HG02678 (cell line): ENCODE data around the gene STK36.

Source experiments
- ATAC-seq: cut with Tn5 transposase; IDR thresholded peaks from one replicate; pipeline ENCODE4 v1.9.1; 2021; ENCODE audit warnings: mild to moderate bottlenecking, moderate library complexity; ENCODE audit not compliant: unreplicated experiment

The STK36 gene

DNA sequence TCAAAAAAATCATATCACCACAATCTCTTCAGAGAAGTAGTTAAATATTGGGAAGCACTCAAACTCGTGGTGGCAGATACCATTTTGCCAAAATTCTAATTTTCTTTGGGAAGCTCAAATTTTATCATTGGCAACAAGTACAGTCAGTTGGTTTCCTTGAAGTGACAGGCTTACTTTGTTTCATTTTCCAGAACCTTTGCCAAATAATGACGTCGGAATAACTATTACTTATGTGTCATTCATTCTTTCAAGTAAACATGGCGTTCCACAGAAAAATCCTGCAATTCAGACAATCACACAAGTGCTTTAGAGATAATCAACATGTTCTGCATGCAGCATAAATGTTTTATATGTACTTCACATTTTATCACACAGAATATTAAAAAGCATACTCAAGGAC lies 44.2 kb downstream of the STK36 start:
- no peak for ATAC-seq

DNA sequence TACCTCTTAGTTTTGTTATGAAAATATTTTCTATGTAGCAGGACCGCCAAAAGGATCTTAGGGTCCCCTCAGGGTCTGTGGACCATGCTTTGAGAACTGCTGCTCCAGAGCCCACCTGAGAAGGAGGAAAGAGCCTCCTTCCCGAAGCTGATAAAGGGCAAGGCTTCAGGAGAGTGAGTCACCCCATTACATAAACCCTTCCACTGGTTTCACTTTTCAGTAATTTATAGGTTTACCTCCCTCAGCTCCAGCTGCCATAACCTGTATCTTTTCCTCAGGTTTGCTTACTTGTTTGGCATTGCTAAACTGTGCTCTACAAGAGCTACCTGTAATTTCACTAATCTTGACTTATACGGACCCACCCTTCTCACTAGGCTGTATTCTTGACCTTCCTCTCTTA lies 45.4 kb downstream of the STK36 start:
- ATAC-seq: no peak

DNA sequence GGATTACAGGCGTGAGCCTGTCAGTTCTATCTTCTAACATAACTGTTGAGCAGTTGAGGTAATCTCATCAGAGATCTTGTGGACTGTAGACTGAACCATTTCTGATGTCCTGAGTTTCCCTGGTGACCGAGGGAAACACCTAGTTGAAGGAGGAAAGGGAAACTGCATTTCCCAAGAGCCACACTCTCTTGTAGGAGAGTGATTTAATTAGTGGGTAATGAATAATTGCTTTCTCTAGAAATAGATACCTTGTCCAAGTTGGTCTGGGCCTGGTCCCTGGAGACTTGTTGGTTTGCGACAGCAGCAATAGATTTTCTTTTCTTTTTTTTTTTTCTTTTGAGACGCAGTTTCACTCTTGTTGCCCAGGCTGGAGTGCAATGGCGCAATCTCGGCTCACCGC lies 46.2 kb downstream of the STK36 start:
- no peak for ATAC-seq

DNA sequence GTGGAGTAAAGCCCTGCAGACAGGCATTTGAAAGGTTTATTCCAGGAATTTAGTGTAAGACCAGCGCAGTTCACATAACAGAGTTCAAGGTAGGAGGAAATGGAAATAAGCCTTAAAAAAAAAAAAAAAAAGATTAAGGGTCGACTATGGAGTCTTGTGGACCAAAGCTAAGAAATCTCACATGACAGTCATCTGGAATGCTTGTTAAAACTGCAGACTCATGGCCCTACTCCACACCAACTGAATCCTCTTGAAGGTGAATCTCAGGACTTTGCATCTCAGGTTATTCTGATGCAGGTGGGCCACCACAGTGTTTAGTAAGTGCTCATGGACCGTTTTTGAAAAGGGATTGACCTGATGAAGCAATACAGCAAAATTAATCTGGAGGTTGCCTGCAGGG lies 47.6 kb downstream of the STK36 start:
- ATAC-seq: no peak

DNA sequence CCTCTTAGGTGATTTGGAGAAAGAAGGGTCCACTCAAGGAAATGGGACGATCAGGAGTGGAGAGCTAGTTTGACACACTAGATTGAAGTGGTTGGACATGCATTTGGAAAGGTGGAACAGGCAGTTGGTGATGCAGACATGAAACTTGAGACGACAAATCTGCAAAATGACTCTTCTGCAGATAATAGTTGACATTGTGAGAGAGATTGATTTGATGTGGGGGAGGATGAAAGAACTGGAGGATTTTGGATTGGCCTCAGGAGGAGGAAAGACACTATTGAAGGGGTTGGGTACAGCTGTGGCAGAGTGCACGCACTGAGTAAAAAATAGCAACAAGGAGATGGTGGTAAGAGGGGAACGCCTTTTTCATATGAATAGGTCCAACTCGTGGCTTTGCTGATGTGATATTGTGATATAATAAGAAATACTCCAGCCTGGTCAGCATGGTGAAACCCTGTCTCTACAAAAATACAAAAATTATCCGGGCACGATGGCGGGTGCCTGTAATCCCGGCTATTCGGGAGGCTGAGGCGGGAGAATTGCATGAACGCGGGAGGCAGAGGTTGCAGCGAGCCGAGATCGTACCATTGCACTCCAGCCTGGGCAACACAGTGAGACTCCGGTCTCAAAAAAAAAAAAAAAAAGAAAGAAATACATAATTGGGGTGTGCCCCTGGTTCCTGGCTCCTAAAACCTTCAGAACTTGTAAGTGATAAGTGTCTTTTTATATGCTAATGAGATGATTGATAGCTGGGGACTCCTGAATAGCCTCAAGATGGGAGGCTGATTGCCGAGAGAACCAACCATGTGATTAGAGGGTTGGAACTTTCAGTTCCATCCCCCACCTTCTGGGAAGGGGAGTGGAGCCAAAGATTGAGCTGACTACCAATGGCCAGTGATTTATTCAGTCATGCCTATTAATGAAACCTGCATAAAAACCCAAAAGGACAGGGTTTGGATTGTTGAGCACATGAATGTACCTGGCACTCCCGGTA lies 48.5 kb downstream of the STK36 start:
- no peak for ATAC-seq

DNA sequence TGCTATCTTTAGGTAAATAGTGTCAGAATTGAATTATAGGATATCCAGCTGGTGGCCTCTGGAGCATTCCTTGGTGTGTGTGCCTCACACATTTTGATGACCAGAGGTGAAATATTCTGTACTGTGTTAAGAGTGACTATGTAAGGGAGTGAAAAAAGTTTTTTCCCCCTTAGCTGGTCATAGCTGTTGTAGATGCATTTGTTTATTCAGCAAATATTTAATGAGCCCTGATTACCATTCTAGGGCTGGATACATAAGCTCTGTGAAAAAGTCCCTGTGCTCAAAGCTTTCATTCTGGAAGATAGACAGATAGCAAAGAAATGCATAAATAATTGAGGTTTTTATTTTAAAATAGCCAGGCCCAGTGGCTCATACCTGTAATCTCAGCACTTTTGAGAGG lies 49.6 kb downstream of the STK36 start:
- no peak for ATAC-seq

DNA sequence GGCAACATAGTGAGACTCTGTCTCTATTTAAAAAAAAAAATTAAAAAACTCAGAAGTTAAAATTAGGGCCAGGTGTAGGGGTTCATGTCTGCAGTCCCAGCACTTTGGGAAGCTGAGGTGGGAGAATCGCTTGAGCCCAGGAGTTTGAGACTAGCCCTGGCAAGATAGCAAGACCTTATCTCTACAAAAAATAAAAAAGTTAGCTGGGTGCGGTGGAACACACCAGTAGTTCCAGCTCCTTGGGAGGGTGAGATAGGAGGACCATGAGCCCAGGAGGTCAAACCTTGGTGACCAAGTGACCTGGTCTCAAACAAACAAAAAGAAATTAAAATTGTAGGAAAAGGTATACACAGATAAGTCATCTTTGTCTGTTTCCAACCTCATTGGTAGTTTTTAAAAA lies 50.0 kb downstream of the STK36 start:
- ATAC-seq: no peak

DNA sequence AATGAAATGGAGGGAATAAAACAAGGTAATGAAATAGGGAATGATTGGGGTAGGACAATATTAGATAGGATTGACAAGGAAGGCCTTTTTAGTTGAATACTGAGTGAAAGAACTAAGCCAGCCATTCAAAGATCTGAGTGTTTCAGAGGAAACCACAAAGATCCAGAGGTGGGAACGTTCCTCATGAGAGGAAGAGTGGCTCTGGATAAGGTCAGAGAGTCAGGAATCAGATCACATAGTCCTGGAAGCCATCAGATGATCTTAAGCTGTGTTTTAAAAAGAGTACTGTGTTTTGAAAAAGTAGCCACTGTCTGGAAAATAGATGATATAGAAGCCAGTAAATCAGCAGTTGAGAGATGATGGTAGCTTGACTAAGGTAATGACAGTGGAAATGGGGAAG lies 50.5 kb downstream of the STK36 start:
- no peak for ATAC-seq

DNA sequence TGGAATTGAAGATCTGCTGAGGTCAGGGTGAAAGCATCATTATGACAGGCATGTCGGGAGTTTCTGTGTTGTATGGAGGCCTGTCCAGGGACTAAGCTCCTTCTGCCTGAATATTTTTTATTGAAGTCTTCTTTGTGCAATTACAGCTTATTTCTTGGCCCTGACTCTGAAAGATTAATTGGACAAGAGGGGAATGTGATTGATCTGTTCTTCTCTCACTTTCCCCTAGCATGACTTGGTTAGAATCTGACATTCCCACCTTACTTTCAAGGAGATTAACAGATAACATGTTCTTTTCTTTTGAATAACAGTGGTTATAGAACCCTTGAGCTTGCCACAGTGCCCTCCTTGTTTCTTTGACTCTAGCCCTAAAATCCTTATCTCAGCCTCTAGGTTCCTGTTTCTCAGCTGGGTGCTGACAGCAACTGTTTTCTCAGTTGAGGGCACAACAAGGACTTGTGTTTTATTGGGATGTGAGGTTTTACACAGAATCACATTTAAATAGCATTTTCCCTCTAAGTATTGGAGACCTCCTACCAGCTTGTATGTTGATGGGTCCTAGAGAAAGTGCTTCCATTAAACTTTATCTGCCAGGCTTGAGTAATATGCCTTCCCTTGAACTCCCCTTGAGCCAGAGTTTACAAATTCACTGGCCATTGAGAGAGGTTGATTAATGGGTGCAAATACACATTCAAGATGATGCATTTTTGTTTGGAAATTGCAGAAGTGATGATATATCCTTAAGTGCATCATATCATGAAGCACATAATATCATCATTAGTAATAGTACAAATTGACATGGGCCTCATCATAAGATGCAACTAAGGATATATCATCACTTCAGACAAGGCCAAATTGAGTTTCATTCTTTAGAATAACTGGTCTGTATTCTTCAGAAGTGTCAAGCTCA lies 51.2 kb downstream of the STK36 start:
- no peak for ATAC-seq

DNA sequence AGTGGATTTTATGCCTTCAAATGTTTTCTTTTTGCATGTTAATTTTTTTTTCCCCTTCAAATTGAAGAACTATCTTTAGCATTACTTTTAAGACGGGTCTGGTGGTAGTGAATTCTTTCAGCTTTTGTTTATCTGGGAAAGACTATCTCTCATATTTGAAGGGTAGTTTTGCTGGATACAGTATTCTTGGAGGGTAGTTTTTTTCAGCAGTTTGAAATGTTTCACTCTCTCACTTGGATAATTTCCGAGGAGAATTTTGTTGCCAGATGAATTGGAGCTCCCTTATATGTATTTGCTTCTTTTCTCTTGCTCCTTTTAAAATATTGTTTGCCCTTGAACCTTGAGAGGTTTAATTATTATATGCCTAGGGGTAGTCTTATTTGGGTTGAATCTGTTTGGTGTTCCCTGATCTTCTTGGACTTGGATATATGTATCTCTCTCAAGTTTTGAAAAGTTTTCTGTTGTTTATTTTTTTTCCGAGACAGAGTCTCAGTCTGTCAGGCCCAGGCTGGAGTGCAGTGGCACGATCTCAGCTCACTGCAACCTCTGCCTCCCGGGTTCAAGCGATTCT lies 54.2 kb downstream of the STK36 start:
- ATAC-seq: no peak

DNA sequence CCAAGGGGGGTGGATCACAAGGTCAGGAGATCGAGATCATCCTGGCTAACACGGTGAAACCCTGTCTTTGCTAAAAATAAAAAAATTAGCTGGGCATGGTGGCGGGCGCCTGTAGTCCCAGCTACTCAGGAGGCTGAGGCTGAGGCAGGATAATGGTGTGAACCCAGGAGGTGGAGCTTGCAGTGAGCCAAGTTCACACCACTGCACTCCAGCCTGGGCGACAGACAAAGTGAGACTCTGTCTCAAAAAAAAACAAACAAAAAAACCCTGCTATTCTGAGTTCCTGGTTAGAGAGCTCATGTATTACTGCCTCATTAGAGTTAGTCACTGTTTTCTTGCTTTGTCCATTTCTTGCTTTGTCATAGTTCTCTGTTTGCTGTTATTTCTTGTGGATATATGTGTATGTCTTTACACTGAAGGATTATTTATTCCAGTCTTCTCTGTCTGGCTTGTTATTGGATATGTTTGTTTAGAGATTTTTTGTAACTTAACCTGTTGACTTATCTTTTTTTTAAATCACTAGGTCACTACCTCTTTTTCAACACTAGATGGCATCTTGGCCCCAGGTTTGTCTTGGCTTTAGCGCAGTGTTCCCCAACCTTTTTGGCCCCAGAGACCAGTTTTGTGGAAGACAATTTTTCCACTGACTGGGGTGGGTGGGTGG lies 55.7 kb downstream of the STK36 start:
- no peak for ATAC-seq

DNA sequence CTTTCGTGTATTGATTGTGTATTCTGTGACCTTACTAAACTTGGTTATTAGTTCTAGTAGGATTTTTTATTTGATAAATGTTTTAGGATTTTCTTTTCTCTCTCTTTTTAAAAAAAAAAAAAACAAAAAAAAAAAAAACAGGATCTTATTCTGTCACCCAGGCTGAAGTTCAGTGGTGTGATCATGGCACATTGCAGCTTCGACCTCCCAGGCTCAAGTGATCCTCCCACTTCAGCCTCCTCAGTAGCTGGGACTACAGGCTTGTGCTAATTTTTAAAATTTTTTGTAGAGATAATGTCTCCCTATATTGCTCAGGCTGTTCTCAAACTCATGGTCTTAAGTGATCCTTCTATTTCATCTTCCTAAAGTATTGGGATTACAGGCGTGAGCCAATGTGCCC lies 57.8 kb downstream of the STK36 start:
- no peak for ATAC-seq

DNA sequence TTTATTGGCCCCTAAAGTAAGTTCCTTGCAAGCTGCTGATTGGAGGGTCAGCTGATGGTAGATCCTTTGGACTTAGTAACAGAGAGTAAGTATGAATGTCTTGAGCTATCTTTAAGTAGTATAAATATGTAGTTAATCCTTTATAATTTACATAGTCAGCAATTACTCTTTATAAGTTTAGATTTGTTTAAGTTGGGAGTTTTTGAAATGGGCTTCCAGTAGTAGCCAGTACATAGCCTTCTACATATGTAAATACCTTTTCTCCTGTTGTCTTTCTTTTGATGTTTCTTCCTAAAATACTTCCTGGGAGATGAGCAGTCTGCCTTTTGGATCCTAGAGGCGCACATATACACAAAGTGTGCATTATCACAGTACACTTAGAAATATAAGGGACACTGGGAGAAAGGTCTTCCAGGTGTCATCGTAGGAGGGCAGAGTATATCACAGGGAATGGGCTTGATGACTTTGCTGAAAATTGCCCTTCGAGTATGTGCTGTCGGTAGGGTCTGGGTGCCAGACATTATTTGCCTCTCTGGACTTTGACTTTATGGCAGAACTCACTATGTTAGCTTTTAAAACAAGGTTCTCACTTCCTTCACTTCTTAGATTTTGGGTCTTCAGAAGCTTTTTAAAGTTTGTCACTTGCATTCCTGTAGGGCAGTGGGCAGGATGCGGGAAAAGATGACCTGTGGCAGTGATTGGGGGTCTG lies 60.3 kb downstream of the STK36 start:
- no peak for ATAC-seq

DNA sequence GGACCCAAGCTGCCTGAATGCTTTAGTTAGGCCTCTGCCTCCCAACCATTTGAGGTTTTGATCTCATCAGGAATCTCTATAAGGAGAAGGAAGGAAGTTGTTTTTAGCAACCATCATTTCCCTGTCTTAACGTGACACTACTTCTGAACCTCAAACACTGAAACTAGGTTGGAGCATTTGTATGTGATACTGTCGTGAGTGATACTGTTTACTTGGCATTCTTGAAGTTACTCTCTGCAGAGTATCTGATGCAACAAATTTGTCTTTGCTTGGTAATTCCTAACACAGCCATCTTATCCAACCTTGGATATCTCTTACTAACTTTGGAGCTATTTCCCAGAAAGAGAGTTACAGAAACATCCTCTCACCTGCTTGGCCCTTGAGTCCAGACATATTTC lies 60.9 kb downstream of the STK36 start:
- ATAC-seq: no peak

DNA sequence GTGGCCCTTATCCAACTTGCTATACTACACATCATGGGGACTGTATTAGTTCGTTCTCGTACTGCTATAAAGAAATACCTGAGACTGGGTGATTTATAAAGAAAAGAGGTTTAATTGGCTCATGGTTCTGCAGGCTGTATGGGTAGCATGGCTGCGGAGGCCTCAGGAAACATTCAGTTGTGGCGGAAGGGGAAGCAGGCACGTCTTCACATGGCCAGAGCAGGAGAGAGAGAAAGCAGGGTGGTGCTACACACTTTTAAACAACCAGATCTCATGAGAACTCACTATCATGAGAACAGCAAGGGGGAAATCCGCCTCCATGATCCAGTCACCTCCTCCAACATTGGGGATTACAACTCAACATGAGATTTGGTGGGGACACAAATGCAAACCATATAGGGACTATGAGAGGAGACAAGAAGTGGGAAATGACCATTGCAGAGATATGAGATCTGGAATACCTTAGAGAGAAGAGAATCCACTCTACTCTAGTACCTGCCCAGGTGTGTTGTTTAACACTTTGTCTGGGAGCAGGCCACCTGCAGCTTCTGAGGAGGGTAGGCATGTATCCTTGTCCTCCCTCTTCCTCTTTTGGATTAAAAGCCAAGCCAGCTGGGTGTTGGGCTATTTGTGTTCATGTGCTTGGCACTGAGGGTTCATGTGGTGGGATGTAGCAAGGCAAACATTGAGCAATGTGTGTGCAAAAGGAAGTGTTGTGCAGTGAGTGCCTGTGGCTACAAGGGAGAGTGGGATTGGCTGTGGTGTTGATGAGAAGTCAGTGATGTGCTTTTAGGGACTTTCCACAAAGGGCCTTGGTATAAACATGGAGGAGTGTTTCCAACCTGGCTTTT lies 61.5 kb downstream of the STK36 start:
- ATAC-seq: no peak

DNA sequence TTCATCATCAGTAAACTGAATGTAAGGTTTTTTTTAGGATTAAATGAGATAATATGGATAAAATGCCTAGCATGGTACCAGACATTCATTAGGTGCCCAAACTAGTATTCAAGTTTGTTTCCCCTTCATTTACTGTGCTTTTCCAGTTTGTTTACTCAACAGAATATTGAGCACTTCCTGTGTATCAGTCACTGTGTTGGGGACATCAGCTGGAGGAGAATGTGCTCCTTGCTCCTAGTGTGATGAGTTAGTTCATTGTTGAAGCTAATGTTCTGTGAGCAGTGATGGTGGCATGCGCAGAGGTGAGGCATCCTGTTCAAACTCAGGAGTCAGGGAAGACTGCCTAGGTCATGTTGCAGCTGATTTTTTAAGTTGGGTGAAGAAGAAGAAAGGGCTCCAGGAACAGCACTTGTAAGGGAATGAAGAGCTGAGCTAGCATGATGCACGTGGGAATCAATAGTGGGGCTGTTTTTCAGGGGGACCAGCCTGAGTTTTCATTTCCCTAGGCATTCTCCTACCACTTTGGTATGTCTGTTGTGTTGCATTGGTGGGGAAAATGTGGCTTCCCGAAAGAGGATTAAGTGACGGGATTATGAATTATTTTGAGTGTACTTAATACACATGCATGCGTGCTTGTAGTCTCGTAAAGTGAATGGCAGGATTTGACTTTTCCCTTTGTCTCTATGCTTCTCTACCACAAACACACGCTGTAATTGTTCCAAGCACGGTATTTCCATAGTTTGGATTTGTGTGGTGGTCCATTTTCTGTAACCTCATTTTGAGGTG lies 62.5 kb downstream of the STK36 start:
- no peak for ATAC-seq

DNA sequence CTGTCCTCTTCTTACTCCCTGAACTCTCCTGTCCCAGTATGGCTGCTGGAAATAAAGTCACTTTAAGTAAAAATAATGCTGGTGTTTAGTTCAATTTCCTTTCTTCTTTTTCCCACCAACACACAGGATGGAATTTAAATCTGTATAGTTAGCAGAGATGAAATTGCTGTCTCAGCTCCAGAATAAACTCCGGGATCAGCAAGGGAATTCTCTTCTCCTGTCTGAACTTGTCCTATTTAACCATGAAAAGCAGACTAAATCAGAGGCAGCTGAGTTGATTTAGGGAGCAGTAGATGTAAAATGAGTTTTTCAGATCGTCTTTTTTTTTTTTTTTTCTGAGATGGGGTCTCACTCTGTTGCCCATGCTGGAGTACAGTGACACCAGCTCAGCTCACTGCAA lies 64.6 kb downstream of the STK36 start:
- ATAC-seq: no peak

DNA sequence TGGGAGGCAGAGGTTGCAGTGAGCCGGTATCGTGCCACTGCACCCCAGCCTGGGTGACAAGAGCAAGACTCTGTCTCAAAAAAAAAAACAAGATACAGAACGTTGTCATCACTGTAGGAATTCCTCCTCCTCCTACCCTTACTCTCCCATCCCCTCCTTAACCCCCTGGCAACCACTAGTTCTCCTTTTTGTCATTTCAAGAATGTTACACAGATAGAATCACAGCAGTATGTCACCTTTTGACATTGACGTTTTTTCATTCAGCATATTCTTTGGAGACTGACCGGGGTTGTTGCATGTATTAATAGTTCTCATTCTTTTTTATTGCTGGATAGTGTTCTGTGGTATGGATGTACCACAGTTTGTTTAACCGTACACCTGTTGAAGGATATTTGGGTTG lies 71.2 kb downstream of the STK36 start:
- ATAC-seq: peak; percentile 61

DNA sequence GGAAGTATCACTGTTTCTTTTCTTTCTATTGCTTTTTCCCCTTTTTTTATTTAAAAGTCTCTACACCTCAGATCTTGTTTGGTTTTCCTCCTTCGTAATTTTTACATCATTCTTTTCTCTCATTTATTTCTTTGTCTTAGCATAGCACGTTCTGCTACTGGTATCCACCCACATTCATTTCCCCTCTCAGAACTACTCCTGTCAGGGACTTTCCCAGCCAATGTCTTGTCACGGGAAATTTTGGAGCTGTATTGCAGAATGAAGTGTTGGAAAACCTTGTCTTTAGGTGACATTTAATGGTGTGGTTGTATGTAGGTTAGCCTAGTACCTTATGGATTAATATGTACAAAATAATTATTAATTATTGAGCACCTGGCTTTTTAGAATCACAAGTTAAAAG lies 72.7 kb downstream of the STK36 start:
- peak; percentile 45 for ATAC-seq
